H9 (cell line): ENCODE measurements around the gene SPAG5. TPM values are rescaled to one million over a fixed set of nuclear protein-coding genes. Genes with fewer than 3 reads are reported as not detected.

Source experiments
- DNase-seq: peaks from one replicate; pipeline ENCODE4 v3.0.0-alpha.2; 2017
- H2AFZ ChIP-seq: one replicate; pipeline ENCODE4 v1.6.1; 2013; ENCODE audit warnings: mild to moderate bottlenecking, low read length, control low read depth, moderate library complexity
- H2AK5ac ChIP-seq: 2 replicates; pipeline ENCODE4 v1.6.1; 2013; ENCODE audit warnings: low read length, control low read depth, mixed read lengths; ENCODE audit not compliant: insufficient read length
- H2BK120ac ChIP-seq: one replicate; pipeline ENCODE4 v1.6.1; 2013; ENCODE audit warnings: low read depth, mild to moderate bottlenecking, low read length, control low read depth, inconsistent platforms; ENCODE audit not compliant: poor library complexity, severe bottlenecking
- H2BK12ac ChIP-seq: 2 replicates; pipeline ENCODE4 v1.6.1; 2013; ENCODE audit warnings: low read length, control low read depth, mixed read lengths, low read depth; ENCODE audit not compliant: insufficient read length
- H2BK15ac ChIP-seq: 2 replicates; pipeline ENCODE4 v1.6.1; 2013; ENCODE audit warnings: low read depth, low read length, control low read depth
- H2BK20ac ChIP-seq: one replicate; pipeline ENCODE4 v1.6.1; 2013; ENCODE audit warnings: low read depth, mild to moderate bottlenecking, low read length, control low read depth, inconsistent platforms; ENCODE audit not compliant: poor library complexity, severe bottlenecking
- H2BK5ac ChIP-seq: 2 replicates; pipeline ENCODE4 v1.6.1; 2013; ENCODE audit warnings: low read length, control low read depth, mixed read lengths; ENCODE audit not compliant: insufficient read length
- H3K14ac ChIP-seq: 2 replicates; pipeline ENCODE4 v1.6.1; 2013; ENCODE audit warnings: low read length, control low read depth; ENCODE audit not compliant: insufficient read depth
- H3K18ac ChIP-seq: 2 replicates; pipeline ENCODE4 v1.6.1; 2013; ENCODE audit warnings: low read depth, mild to moderate bottlenecking, mixed read lengths, low read length, control low read depth; ENCODE audit not compliant: insufficient read length
- H3K23ac ChIP-seq: 2 replicates; pipeline ENCODE4 v1.6.1; 2013; ENCODE audit warnings: low read length, control low read depth, mixed read lengths, low read depth; ENCODE audit not compliant: insufficient read length
- H3K23me2 ChIP-seq: 2 replicates; pipeline ENCODE4 v1.6.1; 2013; ENCODE audit warnings: low read depth, mild to moderate bottlenecking, mixed read lengths, low read length, control low read depth; ENCODE audit not compliant: insufficient read length, poor library complexity, severe bottlenecking
- H3K27ac ChIP-seq: 2 replicates; pipeline ENCODE4 v1.5.1; 2013; ENCODE audit warnings: low read length, control low read depth, mixed read lengths, low read depth; ENCODE audit not compliant: insufficient read length
- H3K27me3 ChIP-seq: 2 replicates; pipeline ENCODE4 v1.6.1; 2013; ENCODE audit warnings: low read length, control low read depth, inconsistent platforms; ENCODE audit not compliant: insufficient read depth
- H3K4ac ChIP-seq: 2 replicates; pipeline ENCODE4 v1.6.1; 2013; ENCODE audit warnings: low read depth, mild to moderate bottlenecking, control low read depth, inconsistent platforms, low read length, moderate library complexity
- H3K4me1 ChIP-seq: 2 replicates; pipeline ENCODE4 v1.6.1; 2013; ENCODE audit warnings: low read length, control low read depth, inconsistent platforms; ENCODE audit not compliant: insufficient read depth
- H3K4me2 ChIP-seq: 2 replicates; pipeline ENCODE4 v1.6.1; 2013; ENCODE audit warnings: low read length, control low read depth, mixed read lengths; ENCODE audit not compliant: insufficient read length, insufficient read depth
- H3K56ac ChIP-seq: 2 replicates; pipeline ENCODE4 v1.6.1; 2013; ENCODE audit warnings: low read depth, mild to moderate bottlenecking, mixed read lengths, low read length, control low read depth; ENCODE audit not compliant: insufficient read length
- H3K79me1 ChIP-seq: 2 replicates; pipeline ENCODE4 v1.6.1; 2013; ENCODE audit warnings: low read depth, mild to moderate bottlenecking, moderate library complexity, low read length, control low read depth, inconsistent platforms; ENCODE audit not compliant: insufficient read depth, poor library complexity, severe bottlenecking
- H3K79me2 ChIP-seq: 2 replicates; pipeline ENCODE4 v1.6.1; 2013; ENCODE audit warnings: low read length, control low read depth, inconsistent platforms; ENCODE audit not compliant: insufficient read depth
- H3K9ac ChIP-seq: 2 replicates; pipeline ENCODE4 v1.6.1; 2013; ENCODE audit warnings: low read length, control low read depth, mixed read lengths; ENCODE audit not compliant: insufficient read length; ENCODE audit errors: extremely low read depth
- H3K9me3 ChIP-seq: one replicate; pipeline ENCODE4 v1.6.1; 2013; ENCODE audit warnings: low read depth, low read length, inconsistent platforms; ENCODE audit not compliant: control insufficient read depth
- H3T11ph ChIP-seq: one replicate; pipeline ENCODE4 v1.6.1; 2013; ENCODE audit warnings: mild to moderate bottlenecking, low read length, control low read depth, inconsistent platforms
- H4K20me1 ChIP-seq: one replicate; pipeline ENCODE4 v1.6.1; 2013; ENCODE audit not compliant: control insufficient read depth, insufficient read length, insufficient read depth
- H4K5ac ChIP-seq: 2 replicates; pipeline ENCODE4 v1.6.1; 2013; ENCODE audit warnings: low read depth, mild to moderate bottlenecking, mixed read lengths, low read length, control low read depth; ENCODE audit not compliant: insufficient read length
- H4K8ac ChIP-seq: replicated peaks from 2 replicates; pipeline ENCODE4 v1.6.1; 2013; ENCODE audit warnings: low read length, control low read depth, mixed read lengths, low read depth; ENCODE audit not compliant: insufficient read length
- H4K91ac ChIP-seq: 2 replicates; pipeline ENCODE4 v1.6.1; 2013; ENCODE audit warnings: low read depth, mild to moderate bottlenecking, moderate library complexity, mixed read lengths, low read length, control low read depth; ENCODE audit not compliant: insufficient read length
- H3K27ac Mint-ChIP-seq, 3 experiments: 2 replicates in 2 of 3; 3 replicates in 1 of 3; pipeline ENCODE4 v1.8.0; 2020 to 2021; ENCODE audit warnings: mixed read lengths in 3 of 3, mild to moderate bottlenecking in 1 of 3, moderate library complexity in 1 of 3
- H3K27me3 Mint-ChIP-seq: 2 replicates; pipeline ENCODE4 v1.8.0; 2021; ENCODE audit warnings: low read depth, mild to moderate bottlenecking, moderate library complexity, mixed read lengths
- H3K36me3 Mint-ChIP-seq, 3 experiments: 2 replicates in 2 of 3; 3 replicates in 1 of 3; pipeline ENCODE4 v1.8.0; 2020 to 2021; ENCODE audit warnings: low read depth in 3 of 3, mixed read lengths in 3 of 3; ENCODE audit not compliant: insufficient read depth in 1 of 3
- H3K4me1 Mint-ChIP-seq, 2 experiments: 2 replicates each; pipeline ENCODE4 v1.8.0; 2020; ENCODE audit warnings: mixed read lengths in 2 of 2
- H3K4me3 Mint-ChIP-seq, 2 experiments: 2 replicates in 1 of 2; 3 replicates in 1 of 2; pipeline ENCODE4 v1.8.0; 2020 to 2021; ENCODE audit warnings: mild to moderate bottlenecking in 2 of 2, mixed read lengths in 2 of 2, moderate library complexity in 1 of 2
- H3K9me3 Mint-ChIP-seq, 2 experiments: 2 replicates in 1 of 2; 3 replicates in 1 of 2; pipeline ENCODE4 v1.8.0; 2020; ENCODE audit warnings: mild to moderate bottlenecking in 2 of 2, mixed read lengths in 2 of 2, moderate library complexity in 1 of 2
- CTCF ChIP-seq: fragments of 200-600 bp; sonication (generic); conservative IDR thresholded peaks from 3 replicates; pipeline ENCODE4 v1.8.0; 2021; ENCODE audit warnings: antibody characterized with exemption, mild to moderate bottlenecking
- WGBS: extraction: QIAGEN DNeasy Blood & Tissue Kit; methylation state at CpG from one replicate; pipeline ENCODE4 v1.1.7; 2013; ENCODE audit warnings: missing lambda C conversion rate, low lambda C conversion rate, mixed read lengths; ENCODE audit not compliant: insufficient read length; ENCODE audit errors: extremely low coverage; 5-methylcytosine and 5-hydroxymethylcytosine counted together
- total RNA-seq: library from RNA; stranded (reverse); gene quantifications from 2 replicates; pipeline ENCODE4 v1.2.1, GENCODE V29; 2021

The SPAG5 gene
- total RNA-seq, 1 experiment from 2014 or later = 122 TPM

- Histone ChIP-seq H2BK15ac (no peak overlapping the region), H3K4me2 (no peak overlapping the region), H3K4me1 (no peaks in the 10 kb centered on the region), H3K14ac (no peak overlapping the region), H2BK20ac (no peak overlapping the region), H2BK120ac (no peak overlapping the region), H3K27ac (no peak overlapping the region), H3K9ac (no peak overlapping the region), H2BK12ac (no peak overlapping the region), H3K27me3 (no peaks in the 10 kb centered on the region), H3K79me1 (no peaks in the 10 kb centered on the region), H3K23ac (no peak overlapping the region), H4K8ac (no peak overlapping the region), H4K91ac (no peak overlapping the region), H3K23me2 (no peaks in the 10 kb centered on the region), H2AK5ac (no peak overlapping the region), H3K4ac (no peak overlapping the region), H3K9me3 (no peaks in the 10 kb centered on the region), H3T11ph (no peak overlapping the region), H4K5ac (no peak overlapping the region), H2BK5ac (no peak overlapping the region), H3K79me2 (no peaks in the 10 kb centered on the region), H3K56ac (no peak overlapping the region), H3K18ac (no peak overlapping the region), H4K20me1 (no peaks in the 10 kb centered on the region), H2AFZ (no peak overlapping the region)
- Mint-ChIP-seq H3K4me3 (no peak overlapping the region), H3K4me1 (no peaks in the 10 kb centered on the region), H3K9me3 (no peaks in the 10 kb centered on the region), H3K27me3 (no peaks in the 10 kb centered on the region), H3K27ac (no peak overlapping the region), H3K36me3 (peaks cover 54 to 97% (median 90%) of the 10 kb centered on the region in 3 experiments; a peak in 6 of 7 replicates)
- DNase-seq = no peak
- TF ChIP-seq CTCF = no peak
- WGBS = no CpG with 5 or more reads among the region's 3 CpGs
Observed at GRCh38 chr17:28618464-28618863, 19.6 kb upstream of the SPAG5 start.
